Adrenal gland (tissue), 5 donors: ENCODE data around the gene IMMP2L.
"Not testable (repeated sequence)": the region's sequence is repeated elsewhere in the genome, so short reads cannot be mapped to it uniquely, and the experiment has no call there.

ENCODE experiments used
- CTCF ChIP-seq, 6 experiments: fragments of 450-650 bp in 4 of 6; fragments of 200-600 bp in 2 of 6; sonication (generic) in 1 of 6; IDR thresholded peaks; 1 replicate in 5 of 6; 2 replicates in 1 of 6; pipeline versions ENCODE4 v1.5.1 to v1.8.0; 2016 to 2021; ENCODE audit warnings: antibody characterized with exemption in 6 of 6, mild to moderate bottlenecking in 2 of 6, moderate library complexity in 1 of 6
- POLR2A ChIP-seq, 2 donors: fragments of 450-650 bp; IDR thresholded peaks; one replicate each; pipeline ENCODE4 v1.6.1; 2017; ENCODE audit warnings: antibody characterized with exemption in 2 of 2, mild to moderate bottlenecking in 2 of 2, moderate library complexity in 1 of 2
- donor health status: DM: no; HTN: no; CAD: no.

- not testable (repeated sequence) for TF ChIP-seq POLR2A, CTCF (IDR thresholded peaks at IDR 0.05)
These were observed 114.8 kb downstream of the IMMP2L start for GRCh38 chr7:111447502-111447901.
